Sigmoid colon (tissue), 7 donors: ENCODE measurements around the gene SKI. TPM values are rescaled to one million over a fixed set of nuclear protein-coding genes. Genes with fewer than 3 reads are reported as not detected.

ENCODE experiments used
- DNase-seq: peaks from one replicate; pipeline ENCODE4 v3.0.0-alpha.2; 2019
- H3K27ac ChIP-seq, 4 donors: fragments of 200-600 bp; sonication (generic); one replicate each; pipeline ENCODE4 v1.5.1; 2016 to 2019; ENCODE audit warnings: mild to moderate bottlenecking in 1 of 4
- H3K27me3 ChIP-seq, 3 donors: fragments of 200-600 bp; sonication (generic); one replicate each; pipeline ENCODE4 v1.5.1; 2019; ENCODE audit warnings: mild to moderate bottlenecking in 1 of 3
- H3K36me3 ChIP-seq, 4 donors: fragments of 200-600 bp; sonication (generic); one replicate each; pipeline ENCODE4 v1.5.1; 2016 to 2019
- H3K4me1 ChIP-seq, 4 donors: fragments of 200-600 bp; sonication (generic); one replicate each; pipeline ENCODE4 v1.5.1; 2017 to 2019
- H3K4me3 ChIP-seq, 4 donors: fragments of 200-600 bp; sonication (generic); one replicate each; pipeline ENCODE4 v1.5.1; 2017 to 2019; ENCODE audit warnings: mild to moderate bottlenecking in 2 of 4, moderate library complexity in 1 of 4
- H3K9me3 ChIP-seq, 4 donors: fragments of 200-600 bp in 3 of 4; sonication (generic) in 3 of 4; one replicate each; pipeline versions ENCODE4 v1.5.1 to v1.6.1; 2013 to 2019
- EP300 ChIP-seq, 4 donors: sonication (generic); formaldehyde crosslinking; IDR thresholded peaks; one replicate each; pipeline ENCODE4 v1.6.1; 2017; ENCODE audit warnings: antibody characterized with exemption in 4 of 4
- POLR2A ChIP-seq, 2 donors: fragments of 450-650 bp; IDR thresholded peaks; one replicate each; pipeline ENCODE4 v1.6.1; 2016; ENCODE audit warnings: antibody characterized with exemption in 2 of 2, mild to moderate bottlenecking in 2 of 2, moderate library complexity in 2 of 2
- POLR2AphosphoS5 ChIP-seq, 4 donors: sonication (generic); formaldehyde crosslinking; IDR thresholded peaks; one replicate each; pipeline ENCODE4 v1.6.1; 2017; ENCODE audit warnings: antibody characterized with exemption in 4 of 4
- WGBS, 2 donors: extraction: QIAGEN DNeasy Blood & Tissue Kit; methylation state at CpG; one replicate each; pipeline ENCODE4 v1.1.7; 2013; 5-methylcytosine and 5-hydroxymethylcytosine counted together
- intact Hi-C: fragments of 100-400 bp; cut with DNase I; formaldehyde crosslinking; loops from one replicate; pipeline ENCODE4 v1.15.1; 2023
- polyA plus RNA-seq, 3 donors: library from polyadenylated mRNA; stranded (reverse); fragments of 200-250 nt; gene quantifications; one replicate each; pipeline ENCODE4 v1.2.3, GENCODE V29; 2013
- total RNA-seq, 4 donors: library from RNA; depleted of rRNA; stranded (reverse); fragments of >200 nt; gene quantifications; one replicate each; pipeline ENCODE4 v1.1.0, GENCODE V29; 2016
- TF ChIP-seq, protein P1 (sequence below), 4 experiments: fragments of 450-650 bp in 3 of 4; fragments of 200-600 bp in 1 of 4; IDR thresholded peaks; one replicate each; pipeline ENCODE4 v1.5.1; 2016 to 2019; ENCODE audit warnings: antibody characterized with exemption in 4 of 4, mild to moderate bottlenecking in 3 of 4, moderate library complexity in 2 of 4
- donor health status: healthy with polysubstance abuse.
- donor health status: Bipolar disorder and iron deficiency.
- donor health status: healthy.

SKI gene
- total and polyA plus RNA-seq, 7 donors, result 5.8 to 50.4 (median 19.3) TPM

- Histone ChIP-seq H3K27ac (peak overlapping the region; percentile 67 to 92 (median 90)), H3K9me3 (no peaks in the 10 kb centered on the region), H3K27me3 (no peaks in the 10 kb centered on the region), H3K4me1 (peaks cover 0 to 100% (median 99%) of the 10 kb centered on the region in 4 donors), H3K4me3 (peak overlapping the region in 1 of 4 donors; percentile 5), H3K36me3 (peaks cover 0 to 4% (median 0%) of the 10 kb centered on the region in 4 donors)
- WGBS, 2 donors, result 65% methylated on average over 28 of the region's 28 CpGs
- peak in 1 of 4 donors; percentile 24 for TF ChIP-seq POLR2AphosphoS5 (IDR thresholded peaks at IDR 0.05)
- TF ChIP-seq EP300 (IDR thresholded peaks at IDR 0.05), result no peak
- intact Hi-C loops, result loop anchor here (5.0 kb wide), 1 partner anchor 35 kb away; no protein-coding TSS in a partner anchor
- DNase-seq, result no peak
Observed at GRCh38 chr1:2236695-2237677, 8.9 kb downstream of the SKI start.

- H3K4me1 ChIP-seq, result peaks cover 0 to 100% (median 99%) of the 10 kb centered on the region in 4 donors
- no peaks in the 10 kb centered on the region for H3K27me3 ChIP-seq
- peak overlapping the region in 2 of 4 donors; percentile 5 to 7 for H3K4me3 ChIP-seq
- H3K27ac ChIP-seq, result peak overlapping the region; percentile 67 to 92 (median 90)
- no peak for DNase-seq
- intact Hi-C loops, result loop anchor here (5.0 kb wide), 1 partner anchor 35 kb away; no protein-coding TSS in a partner anchor
- TF ChIP-seq, protein P1, sequence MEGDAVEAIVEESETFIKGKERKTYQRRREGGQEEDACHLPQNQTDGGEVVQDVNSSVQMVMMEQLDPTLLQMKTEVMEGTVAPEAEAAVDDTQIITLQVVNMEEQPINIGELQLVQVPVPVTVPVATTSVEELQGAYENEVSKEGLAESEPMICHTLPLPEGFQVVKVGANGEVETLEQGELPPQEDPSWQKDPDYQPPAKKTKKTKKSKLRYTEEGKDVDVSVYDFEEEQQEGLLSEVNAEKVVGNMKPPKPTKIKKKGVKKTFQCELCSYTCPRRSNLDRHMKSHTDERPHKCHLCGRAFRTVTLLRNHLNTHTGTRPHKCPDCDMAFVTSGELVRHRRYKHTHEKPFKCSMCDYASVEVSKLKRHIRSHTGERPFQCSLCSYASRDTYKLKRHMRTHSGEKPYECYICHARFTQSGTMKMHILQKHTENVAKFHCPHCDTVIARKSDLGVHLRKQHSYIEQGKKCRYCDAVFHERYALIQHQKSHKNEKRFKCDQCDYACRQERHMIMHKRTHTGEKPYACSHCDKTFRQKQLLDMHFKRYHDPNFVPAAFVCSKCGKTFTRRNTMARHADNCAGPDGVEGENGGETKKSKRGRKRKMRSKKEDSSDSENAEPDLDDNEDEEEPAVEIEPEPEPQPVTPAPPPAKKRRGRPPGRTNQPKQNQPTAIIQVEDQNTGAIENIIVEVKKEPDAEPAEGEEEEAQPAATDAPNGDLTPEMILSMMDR (IDR thresholded peaks at IDR 0.05), result no peak
- no peak for TF ChIP-seq POLR2A (IDR thresholded peaks at IDR 0.05)
- no peak for TF ChIP-seq POLR2AphosphoS5 (IDR thresholded peaks at IDR 0.05)
- TF ChIP-seq EP300 (IDR thresholded peaks at IDR 0.05), result no peak
- peaks cover 0 to 4% (median 0%) of the 10 kb centered on the region in 4 donors for H3K36me3 ChIP-seq
- WGBS, 2 donors, result 72 to 75% methylated on average over 19 of the region's 19 CpGs
- H3K9me3 ChIP-seq, result no peaks in the 10 kb centered on the region
Observed at GRCh38 chr1:2237773-2238172, 9.7 kb downstream of the SKI start.

GRCh38 chr1:2238361-2239012 lies 10.4 kb downstream of the SKI start:
- DNase-seq, result no peak
- intact Hi-C loops, result loop anchor here (5.0 kb wide), 1 partner anchor 34 kb away; no protein-coding TSS in a partner anchor
- 71 to 85% methylated on average over 25 of the region's 25 CpGs for WGBS, 2 donors
- Histone ChIP-seq H3K4me3 (peak overlapping the region in 1 of 4 donors; percentile 7), H3K36me3 (peaks cover 0 to 4% (median 0%) of the 10 kb centered on the region in 4 donors), H3K27me3 (no peaks in the 10 kb centered on the region), H3K9me3 (no peaks in the 10 kb centered on the region), H3K4me1 (peaks cover 0 to 100% (median 99%) of the 10 kb centered on the region in 4 donors), H3K27ac (peak overlapping the region; percentile 67 to 92 (median 90))
- TF ChIP-seq POLR2AphosphoS5 (IDR thresholded peaks at IDR 0.05) (peak in 1 of 4 donors; percentile 11), POLR2A (IDR thresholded peaks at IDR 0.05) (no peak)

DNA sequence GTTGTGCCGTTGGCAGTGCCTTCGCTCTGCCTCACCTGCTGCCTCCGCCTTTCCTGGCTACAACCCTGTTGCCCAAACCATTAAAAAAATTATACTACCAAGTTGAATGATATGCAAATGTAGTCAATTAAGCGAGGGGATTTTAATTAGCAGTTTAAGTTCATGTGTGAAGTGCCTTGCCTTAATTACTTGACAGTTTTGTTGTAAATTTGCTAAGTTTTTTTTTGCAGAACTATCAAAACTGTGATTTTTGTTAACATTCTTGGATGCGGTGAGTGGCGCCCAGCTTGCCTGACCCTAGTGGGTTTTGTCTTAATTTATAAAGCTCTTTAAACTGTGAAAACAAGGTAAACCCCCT lies 10.9 kb downstream of the SKI start:
- DNase-seq, result no peak
- H3K4me3 ChIP-seq, result no peak overlapping the region
- H3K36me3 ChIP-seq, result peaks cover 0 to 4% (median 0%) of the 10 kb centered on the region in 4 donors
- peak overlapping the region; percentile 67 to 92 (median 90) for H3K27ac ChIP-seq
- H3K9me3 ChIP-seq, result no peaks in the 10 kb centered on the region
- WGBS, 2 donors, result 58 to 87% methylated on average over 6 of the region's 6 CpGs
- peaks cover 0 to 100% (median 98%) of the 10 kb centered on the region in 4 donors for H3K4me1 ChIP-seq
- intact Hi-C loops, result loop anchor here (5.0 kb wide), 1 partner anchor 33 kb away; no protein-coding TSS in a partner anchor
- H3K27me3 ChIP-seq, result no peaks in the 10 kb centered on the region
- TF ChIP-seq POLR2AphosphoS5 (IDR thresholded peaks at IDR 0.05) (no peak), POLR2A (IDR thresholded peaks at IDR 0.05) (no peak), EP300 (IDR thresholded peaks at IDR 0.05) (no peak)
- TF ChIP-seq, protein P1 (IDR thresholded peaks at IDR 0.05), result no peak

GRCh38 chr1:2239384-2239985 lies 11.4 kb downstream of the SKI start:
- Histone ChIP-seq H3K9me3 (no peaks in the 10 kb centered on the region), H3K27me3 (no peaks in the 10 kb centered on the region), H3K4me1 (peaks cover 0 to 98% (median 96%) of the 10 kb centered on the region in 4 donors), H3K4me3 (peak overlapping the region in 1 of 4 donors; percentile 16), H3K27ac (peak overlapping the region; percentile 67 to 92 (median 90)), H3K36me3 (peaks cover 0 to 4% (median 0%) of the 10 kb centered on the region in 4 donors)
- WGBS, 2 donors, result 80 to 87% methylated on average over 30 of the region's 30 CpGs
- DNase-seq, result no peak
- no peak for TF ChIP-seq POLR2AphosphoS5 (IDR thresholded peaks at IDR 0.05)
- no peak for TF ChIP-seq POLR2A (IDR thresholded peaks at IDR 0.05)
- TF ChIP-seq EP300 (IDR thresholded peaks at IDR 0.05), result no peak
- TF ChIP-seq, protein P1 (IDR thresholded peaks at IDR 0.05), result no peak
- intact Hi-C loops, result loop anchor here (5.0 kb wide), 1 partner anchor 33 kb away; no protein-coding TSS in a partner anchor
